ENCODE results near the gene EPHB2. TPM values are rescaled to one million over a fixed set of nuclear protein-coding genes. Genes with fewer than 3 reads are reported as not detected.

Gene EPHB2
- total RNA-seq, 4 donors from 2014 or later = 7.2 to 12.6 (median 9.1) TPM

DNA sequence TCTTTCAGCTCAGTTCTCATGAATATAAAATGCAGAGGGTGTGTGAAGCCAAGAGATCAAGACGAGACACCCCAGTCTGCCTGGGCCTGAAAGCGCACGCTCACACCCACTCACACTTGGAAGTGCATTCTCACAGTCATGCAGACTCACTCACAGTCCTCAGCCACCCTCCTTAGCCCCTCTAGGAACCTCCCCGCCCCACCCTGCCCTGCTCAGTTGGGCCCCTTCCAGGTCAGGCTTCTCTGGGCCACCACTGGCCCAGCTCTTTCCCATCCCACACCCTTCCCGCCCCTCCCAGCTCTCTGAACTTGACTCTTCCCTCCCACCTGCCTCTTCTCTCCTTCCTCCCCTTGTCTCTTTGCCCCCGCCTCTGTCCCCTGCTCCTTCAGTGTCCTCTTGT is 93.8 kb downstream of the EPHB2 start:
- Histone ChIP-seq H3K4me1 (peaks cover 0 to 51% (median 5%) of the 10 kb centered on the region in 4 donors), H3K36me3 (no peaks in the 10 kb centered on the region), H3K27me3 (no peaks in the 10 kb centered on the region), H3K4me3 (no peak overlapping the region), H3K27ac (peak overlapping the region in 2 of 4 donors; percentile 3 to 24), H3K9me3 (no peaks in the 10 kb centered on the region)
- TF ChIP-seq EP300 (IDR thresholded peaks at IDR 0.05) (no peak), POLR2A (IDR thresholded peaks at IDR 0.05) (no peak)
- TF ChIP-seq, protein P1, sequence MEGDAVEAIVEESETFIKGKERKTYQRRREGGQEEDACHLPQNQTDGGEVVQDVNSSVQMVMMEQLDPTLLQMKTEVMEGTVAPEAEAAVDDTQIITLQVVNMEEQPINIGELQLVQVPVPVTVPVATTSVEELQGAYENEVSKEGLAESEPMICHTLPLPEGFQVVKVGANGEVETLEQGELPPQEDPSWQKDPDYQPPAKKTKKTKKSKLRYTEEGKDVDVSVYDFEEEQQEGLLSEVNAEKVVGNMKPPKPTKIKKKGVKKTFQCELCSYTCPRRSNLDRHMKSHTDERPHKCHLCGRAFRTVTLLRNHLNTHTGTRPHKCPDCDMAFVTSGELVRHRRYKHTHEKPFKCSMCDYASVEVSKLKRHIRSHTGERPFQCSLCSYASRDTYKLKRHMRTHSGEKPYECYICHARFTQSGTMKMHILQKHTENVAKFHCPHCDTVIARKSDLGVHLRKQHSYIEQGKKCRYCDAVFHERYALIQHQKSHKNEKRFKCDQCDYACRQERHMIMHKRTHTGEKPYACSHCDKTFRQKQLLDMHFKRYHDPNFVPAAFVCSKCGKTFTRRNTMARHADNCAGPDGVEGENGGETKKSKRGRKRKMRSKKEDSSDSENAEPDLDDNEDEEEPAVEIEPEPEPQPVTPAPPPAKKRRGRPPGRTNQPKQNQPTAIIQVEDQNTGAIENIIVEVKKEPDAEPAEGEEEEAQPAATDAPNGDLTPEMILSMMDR (IDR thresholded peaks at IDR 0.05) = no peak
- DNase-seq (ENCODE audit: low spot score in 2 of 2) = no peak
- 31 to 42% methylated on average over 6 of the region's 6 CpGs for WGBS, 2 donors

DNA sequence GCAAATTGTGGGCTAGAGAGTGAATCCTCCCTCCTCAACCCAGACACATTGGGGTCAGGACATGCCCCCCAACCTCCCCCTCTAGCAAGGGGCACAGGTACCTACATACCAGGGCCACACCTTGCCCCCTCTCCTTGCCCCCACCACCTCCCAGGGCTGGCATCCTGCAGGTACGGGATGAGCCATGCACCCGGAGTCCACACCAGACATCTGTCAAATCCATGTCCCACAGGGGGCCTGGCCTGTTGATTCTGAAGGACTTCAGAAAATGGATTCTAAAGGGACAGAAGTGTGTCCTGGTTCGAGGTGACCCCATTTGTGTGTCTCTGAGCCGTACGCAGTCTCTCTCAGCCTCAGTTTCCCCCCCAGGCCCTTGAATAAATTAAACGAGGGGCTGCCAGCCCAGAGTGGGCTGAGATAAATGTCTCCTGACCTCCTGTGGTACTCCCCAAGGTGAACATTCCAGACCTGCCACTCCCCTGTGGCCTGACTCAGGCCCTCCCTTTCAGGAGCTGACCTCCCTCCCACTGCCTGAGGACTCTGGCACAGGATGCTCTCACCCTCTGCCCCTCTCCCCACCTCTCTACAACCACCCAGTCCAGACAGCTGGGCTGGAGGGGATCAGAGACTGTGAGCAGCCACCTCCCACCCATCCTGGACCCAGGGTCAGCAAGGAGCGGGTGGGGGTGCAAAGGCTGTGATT is 94.5 kb downstream of the EPHB2 start:
- WGBS, 2 donors = 78% methylated on average over 7 of the region's 7 CpGs
- no peaks in the 10 kb centered on the region for H3K27me3 ChIP-seq
- H3K9me3 ChIP-seq = no peaks in the 10 kb centered on the region
- no peak for TF ChIP-seq EP300 (IDR thresholded peaks at IDR 0.05)
- TF ChIP-seq, protein P1 (IDR thresholded peaks at IDR 0.05) = no peak
- TF ChIP-seq POLR2A (IDR thresholded peaks at IDR 0.05) = no peak
- H3K4me1 ChIP-seq = peaks cover 0 to 51% (median 5%) of the 10 kb centered on the region in 4 donors
- H3K27ac ChIP-seq = peak overlapping the region in 2 of 4 donors; percentile 3 to 54
- H3K36me3 ChIP-seq = no peaks in the 10 kb centered on the region
- no peak for DNase-seq (ENCODE audit: low spot score in 2 of 2)
- no peak overlapping the region for H3K4me3 ChIP-seq

DNA sequence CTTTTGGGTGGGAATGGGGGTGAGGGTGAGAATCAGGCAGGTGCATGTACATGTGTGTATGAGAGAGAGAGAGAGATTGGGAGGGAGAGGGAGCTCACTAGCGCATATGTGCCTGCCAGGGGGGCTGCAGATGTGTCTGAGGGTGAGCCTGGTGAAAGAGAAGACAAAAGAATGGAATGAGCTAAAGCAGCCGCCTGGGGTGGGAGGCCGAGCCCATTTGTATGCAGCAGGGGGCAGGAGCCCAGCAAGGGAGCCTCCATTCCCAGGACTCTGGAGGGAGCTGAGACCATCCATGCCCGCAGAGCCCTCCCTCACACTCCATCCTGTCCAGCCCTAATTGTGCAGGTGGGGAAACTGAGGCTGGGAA is 95.0 kb downstream of the EPHB2 start:
- 69 to 77% methylated on average over 4 of the region's 4 CpGs for WGBS, 2 donors

DNA sequence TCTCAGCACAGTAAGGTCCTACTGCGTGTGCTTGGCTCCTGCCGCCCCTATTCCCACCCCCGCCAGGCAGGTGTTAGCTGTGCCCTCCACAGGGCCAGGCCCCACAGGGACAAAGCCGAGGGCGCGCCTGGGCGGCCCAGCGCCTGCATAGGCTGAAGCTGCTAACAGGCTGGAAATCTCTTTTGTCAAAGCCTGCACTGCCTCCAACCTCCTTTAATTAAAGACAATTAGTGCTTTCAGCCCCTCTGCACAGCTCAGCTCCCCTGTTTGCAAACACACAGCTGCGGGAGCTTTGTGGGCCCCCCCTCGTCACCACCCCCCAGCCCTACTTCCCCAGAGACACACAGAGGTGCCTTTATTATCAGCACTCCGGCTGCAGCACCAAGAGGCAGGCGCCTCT is 95.9 kb downstream of the EPHB2 start:
- DNase-seq (ENCODE audit: low spot score in 2 of 2) = no peak
- H3K27me3 ChIP-seq = no peaks in the 10 kb centered on the region
- H3K36me3 ChIP-seq = no peaks in the 10 kb centered on the region
- peak overlapping the region in 2 of 4 donors; percentile 54 to 60 for H3K27ac ChIP-seq
- no peak overlapping the region for H3K4me3 ChIP-seq
- H3K4me1 ChIP-seq = peaks cover 0 to 51% (median 5%) of the 10 kb centered on the region in 4 donors
- TF ChIP-seq, protein P1 (IDR thresholded peaks at IDR 0.05) = no peak
- TF ChIP-seq EP300 (IDR thresholded peaks at IDR 0.05) = no peak
- TF ChIP-seq POLR2A (IDR thresholded peaks at IDR 0.05) = no peak
- WGBS, 2 donors = 36 to 58% methylated on average over 8 to 10 of the region's 12 CpGs
- no peaks in the 10 kb centered on the region for H3K9me3 ChIP-seq

More for the DNA sequence above, 95.0 kb downstream of the EPHB2 start:
- Histone ChIP-seq H3K4me3 (no peak overlapping the region), H3K4me1 (peaks cover 0 to 51% (median 5%) of the 10 kb centered on the region in 4 donors), H3K36me3 (no peaks in the 10 kb centered on the region), H3K27ac (peak overlapping the region in 1 of 4 donors; percentile 54), H3K27me3 (no peaks in the 10 kb centered on the region), H3K9me3 (no peaks in the 10 kb centered on the region)
- TF ChIP-seq POLR2A (IDR thresholded peaks at IDR 0.05) (no peak), EP300 (IDR thresholded peaks at IDR 0.05) (no peak)
- TF ChIP-seq, protein P1 (IDR thresholded peaks at IDR 0.05) = no peak
- no peak for DNase-seq (ENCODE audit: low spot score in 2 of 2)

DNA sequence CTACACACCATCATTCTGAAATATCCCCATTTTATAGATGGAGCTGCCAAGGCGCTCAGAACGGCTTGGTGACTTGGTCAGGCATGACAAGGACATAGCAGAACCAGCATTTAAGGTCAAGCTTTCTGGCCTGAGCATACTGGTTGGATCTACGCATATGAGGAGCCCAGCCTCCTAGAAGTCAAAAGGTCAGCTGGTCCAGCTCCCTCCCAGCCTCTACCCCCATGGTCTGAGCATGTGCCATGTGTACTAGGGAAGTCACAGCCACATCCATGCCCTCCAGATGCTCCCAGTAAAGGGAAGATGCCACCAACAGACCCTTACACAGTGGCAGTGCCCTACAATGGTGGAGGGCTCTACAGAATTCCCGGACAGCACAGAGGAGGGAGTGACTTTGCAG is 96.7 kb downstream of the EPHB2 start:
- no peak overlapping the region for H3K4me3 ChIP-seq
- TF ChIP-seq POLR2A (IDR thresholded peaks at IDR 0.05) = no peak
- TF ChIP-seq, protein P1 (IDR thresholded peaks at IDR 0.05) = no peak
- no peaks in the 10 kb centered on the region for H3K27me3 ChIP-seq
- peak overlapping the region in 2 of 4 donors; percentile 54 to 60 for H3K27ac ChIP-seq
- no peak for DNase-seq (ENCODE audit: low spot score in 2 of 2)
- no peaks in the 10 kb centered on the region for H3K36me3 ChIP-seq
- WGBS, 2 donors = 79 to 90% methylated on average over 4 of the region's 4 CpGs
- peaks cover 0 to 51% (median 5%) of the 10 kb centered on the region in 4 donors for H3K4me1 ChIP-seq
- no peaks in the 10 kb centered on the region for H3K9me3 ChIP-seq
